Activated effector memory CD4-positive, alpha-beta T cell treated with Interleukin-2 at 50 U/mL for 16 hours (primary cell): Measurements from ENCODE around the gene OTUD1.

Experiments used
- DNase-seq: peaks from one replicate; pipeline ENCODE4 v3.0.0-alpha.2; 2020

Gene OTUD1

DNA sequence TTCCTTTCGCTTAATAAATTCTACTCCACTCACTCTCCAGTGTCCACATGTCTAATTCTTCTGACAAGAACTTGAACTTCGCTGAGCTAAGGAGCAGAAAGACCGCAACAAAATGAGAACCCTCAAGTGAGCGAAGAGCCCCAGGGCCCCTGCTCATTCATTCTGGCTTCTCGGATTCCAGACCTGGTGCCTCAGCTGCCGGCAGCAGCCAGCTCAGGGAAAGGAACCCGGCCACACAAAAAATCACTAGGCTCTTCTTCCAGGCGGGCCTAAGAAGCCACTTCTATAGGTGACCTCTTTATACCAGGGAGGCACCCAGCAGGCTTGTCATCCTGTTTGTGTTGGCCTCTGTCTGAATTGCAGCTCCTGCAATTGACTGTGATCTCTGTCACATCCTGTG is 33.3 kb downstream of the OTUD1 start:
- DNase-seq, result no peak

DNA sequence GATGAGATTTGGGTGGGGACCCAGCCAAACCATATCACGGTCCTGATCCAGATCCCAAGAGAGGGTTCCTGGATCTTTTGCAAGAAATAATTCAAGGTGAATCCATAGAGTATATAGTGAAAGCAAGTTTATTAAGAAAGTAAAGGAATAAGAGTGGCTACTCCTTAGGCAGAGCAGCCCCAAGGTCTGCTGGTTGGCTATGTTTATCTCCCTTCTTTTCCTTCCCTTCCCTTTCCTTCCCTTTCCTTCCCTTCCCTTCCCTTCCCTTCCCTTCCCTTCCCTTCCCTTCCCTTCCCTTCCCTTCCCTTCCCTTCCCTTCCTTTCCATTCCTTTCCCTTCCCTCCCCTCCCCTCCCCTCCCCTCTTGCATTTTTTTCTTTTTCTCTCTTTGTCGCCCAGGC is 35.2 kb downstream of the OTUD1 start:
- DNase-seq, result no peak

DNA sequence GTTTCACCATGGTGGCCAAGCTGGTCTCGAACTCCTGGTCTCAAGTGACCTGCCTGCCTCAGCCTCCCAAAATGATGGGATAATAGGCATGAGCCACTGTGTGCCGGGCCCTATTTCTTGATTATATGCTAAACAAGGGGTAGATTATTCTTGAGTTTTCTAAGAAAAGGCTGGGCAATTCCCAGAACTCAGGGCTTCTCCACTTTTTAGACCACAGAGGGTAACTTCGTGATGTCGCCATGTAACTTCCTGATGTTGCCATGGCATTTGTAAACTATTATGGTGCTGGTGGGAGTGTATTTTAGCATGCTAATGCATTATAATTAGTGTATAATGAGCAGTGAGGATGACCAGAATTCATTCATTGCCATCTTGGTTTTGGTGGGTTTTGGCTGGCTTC is 35.8 kb downstream of the OTUD1 start:
- no peak for DNase-seq

DNA sequence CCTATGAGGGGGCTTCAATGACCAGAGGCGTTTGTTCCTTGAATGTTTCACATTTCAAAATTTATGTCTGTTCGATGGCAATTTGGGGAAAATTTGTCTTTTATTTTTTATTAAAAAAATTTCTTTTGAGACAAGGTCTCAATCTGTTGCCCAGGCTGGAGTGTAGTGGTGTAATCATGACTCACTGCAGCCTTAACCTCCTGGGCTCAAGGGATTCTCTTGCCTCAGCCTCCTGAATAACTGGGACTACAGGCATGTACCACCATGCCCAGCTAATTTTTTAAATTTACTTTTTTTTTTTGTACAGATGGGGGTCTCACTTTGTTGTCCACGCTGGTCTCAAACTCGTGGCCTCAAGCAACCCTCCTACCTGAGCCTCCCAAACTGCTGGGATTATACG is 39.7 kb downstream of the OTUD1 start:
- DNase-seq, result no peak

DNA sequence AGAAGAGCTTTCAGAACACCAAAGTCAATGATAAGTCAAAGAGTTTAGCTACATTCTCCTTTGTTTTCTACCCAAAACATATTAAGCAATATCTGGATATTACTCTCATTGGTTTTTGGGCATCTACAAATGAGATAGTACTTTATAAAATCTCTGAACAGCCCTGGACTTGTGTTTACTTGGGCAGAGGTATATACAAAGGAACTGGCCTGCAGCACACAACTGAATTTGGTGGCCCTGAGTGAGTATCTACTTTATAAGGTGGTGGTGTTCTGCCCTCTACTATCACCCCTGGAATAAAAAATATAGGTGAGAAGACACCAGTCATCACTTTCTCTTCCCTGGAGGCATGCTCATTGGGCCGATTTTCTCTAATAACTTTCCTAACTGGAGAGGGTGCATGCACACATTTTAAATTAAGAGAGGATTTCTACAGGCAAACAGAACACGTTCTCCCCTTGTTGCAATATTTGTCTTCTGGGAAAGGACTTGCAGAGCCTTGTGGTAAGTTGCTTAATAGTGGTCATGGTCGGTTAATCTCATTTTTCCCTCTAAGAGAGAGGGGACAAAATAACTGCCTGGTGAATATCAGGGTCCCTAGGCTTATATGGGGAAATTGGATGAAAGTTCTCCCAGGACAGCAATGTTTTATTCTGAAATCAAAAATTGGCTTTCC is 41.1 kb downstream of the OTUD1 start:
- no peak for DNase-seq

DNA sequence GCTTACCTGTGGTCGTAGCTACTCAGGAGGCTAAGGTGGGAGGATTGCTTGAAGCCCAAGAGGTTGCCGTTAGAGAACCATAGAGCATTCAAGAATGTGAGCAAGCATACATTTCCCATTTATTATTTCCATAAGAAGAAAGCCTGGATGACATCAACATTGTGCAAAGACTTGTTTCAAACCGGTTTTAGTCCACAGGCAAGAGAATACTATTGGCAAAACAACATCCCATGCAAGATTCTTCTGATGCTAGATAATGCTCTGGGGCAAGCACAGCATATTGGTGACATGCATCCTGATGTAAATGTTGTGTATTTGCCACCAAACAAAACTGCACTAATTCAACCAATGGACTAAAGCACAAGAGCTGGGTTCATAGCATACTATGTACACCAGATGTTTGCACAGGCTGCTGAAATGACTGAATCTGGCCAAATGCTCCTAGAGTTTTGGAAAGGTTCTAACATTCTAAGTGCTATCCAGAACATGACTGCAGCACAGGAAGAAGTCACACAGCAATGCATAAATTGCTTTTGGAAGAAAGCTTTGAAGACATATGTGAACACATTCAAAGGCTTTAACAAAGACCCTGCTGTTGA is 42.6 kb downstream of the OTUD1 start:
- no peak for DNase-seq

DNA sequence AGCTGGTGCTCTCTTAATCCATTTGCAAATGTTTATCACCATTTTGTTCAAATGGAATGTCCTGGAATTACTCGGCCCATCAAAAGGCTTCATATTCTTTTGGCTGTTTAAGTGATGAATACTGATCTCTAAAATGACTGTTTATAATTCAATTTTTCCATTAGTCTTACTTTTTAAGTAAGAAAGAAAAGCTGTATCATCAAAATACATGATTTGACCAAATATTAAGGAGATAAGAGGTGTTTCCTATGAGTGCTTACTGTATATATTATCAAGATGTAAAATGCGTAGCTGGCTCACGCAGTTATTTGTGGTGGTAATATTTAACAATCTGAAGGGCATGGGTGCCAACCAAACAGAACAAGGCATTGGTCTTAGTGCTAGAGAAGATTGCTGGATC is 51.2 kb downstream of the OTUD1 start:
- DNase-seq, result no peak
